Panc1 (cell line): Measurements from ENCODE around the gene PRR20G. TPM values are rescaled to one million over a fixed set of nuclear protein-coding genes. Genes with fewer than 3 reads are reported as not detected.

ENCODE experiments used
- ATAC-seq: fragments of 200-7000 bp; cut with Tn5 transposase; 2 replicates; pipeline ENCODE4 v1.9.1; 2020; ENCODE audit warnings: mild to moderate bottlenecking, moderate library complexity
- BruUV-seq: library from RNA; stranded (reverse); fragments of 400-500 nt; replicated peaks from 2 replicates; lab custom pipeline; 2021; lab: Mats Ljungman, UMichigan
- CTCF ChIA-PET: fragments of 300-600 bp; sonication (Branson Sonifier 250); formaldehyde crosslinking; loops from one replicate; lab custom pipeline; 2022; ENCODE audit warnings: antibody characterized with exemption; lab: Charles Lee
- POLR2A ChIA-PET: fragments of 300-600 bp; sonication (Branson Sonifier 250); formaldehyde crosslinking; loops from one replicate; lab custom pipeline; 2022; ENCODE audit warnings: antibody characterized with exemption; lab: Charles Lee
- DNase-seq: peaks from one replicate; pipeline ENCODE4 v3.0.0-alpha.2; 2010; ENCODE audit warnings: low read depth, low spot score
- H3K27ac ChIP-seq: 2 replicates; pipeline ENCODE4 v1.5.1; 2011; ENCODE audit warnings: mild to moderate bottlenecking, low read length, inconsistent platforms
- H3K27me3 ChIP-seq: fragments of 200-500 bp; sonication (Bioruptor generic); 2 replicates; pipeline ENCODE4 v1.6.0; 2014; ENCODE audit warnings: low read length, inconsistent platforms; ENCODE audit not compliant: control insufficient read depth, insufficient read depth
- H3K36me3 ChIP-seq: fragments of 200-500 bp; sonication (Bioruptor generic); 2 replicates; pipeline ENCODE4 v1.5.1; 2014; ENCODE audit warnings: inconsistent platforms, mild to moderate bottlenecking, low read length, moderate library complexity; ENCODE audit not compliant: control insufficient read depth, insufficient read depth
- H3K4me1 ChIP-seq: 2 replicates; pipeline ENCODE4 v1.5.1; 2011; ENCODE audit warnings: inconsistent platforms, mild to moderate bottlenecking, low read length, moderate library complexity; ENCODE audit not compliant: control insufficient read depth, insufficient read depth
- H3K4me3 ChIP-seq, 2 experiments: 2 replicates each; pipeline ENCODE4 v1.5.1; 2011 to 2012; ENCODE audit warnings: low read depth in 2 of 2, low read length in 2 of 2, mild to moderate bottlenecking in 2 of 2, inconsistent platforms in 1 of 2, moderate library complexity in 1 of 2
- H3K9me3 ChIP-seq: fragments of 200-500 bp; sonication (Bioruptor generic); 2 replicates; pipeline ENCODE4 v1.5.1; 2014; ENCODE audit warnings: low read depth, mild to moderate bottlenecking, inconsistent platforms, low read length, moderate library complexity; ENCODE audit not compliant: control insufficient read depth, insufficient read depth
- POLR2AphosphoS5 ChIP-seq: IDR thresholded peaks from 2 replicates; pipeline ENCODE4 v1.6.1; 2012; ENCODE audit warnings: mild to moderate bottlenecking, low read depth, low read length, moderate library complexity
- SIN3A ChIP-seq: IDR thresholded peaks from 2 replicates; pipeline ENCODE4 v1.6.1; 2012; ENCODE audit warnings: low read depth, mild to moderate bottlenecking, low read length, moderate library complexity, borderline replicate concordance; ENCODE audit not compliant: insufficient read depth
- TCF7L2 ChIP-seq: IDR thresholded peaks from 2 replicates; pipeline ENCODE4 v1.6.1; 2011; ENCODE audit warnings: mild to moderate bottlenecking, low read depth, low read length, inconsistent platforms
- in situ Hi-C: cut with HindIII; loops from 2 replicates; pipeline ENCODE4 v1.10.0; 2016; ENCODE audit warnings: low sequenced_read_pairs, low pct_unique_long_range_greater_than_20kb
- intact Hi-C: fragments of 100-400 bp; cut with micrococcal nuclease; formaldehyde crosslinking; loops from one replicate; pipeline ENCODE4 v1.10.0; 2022; ENCODE audit not compliant: unreplicated experiment
- total RNA-seq: library from RNA; stranded (reverse); gene quantifications from one replicate; pipeline ENCODE4 v1.2.1, GENCODE V29; 2021; ENCODE audit not compliant: unreplicated experiment
- TF ChIP-seq, protein P1 (sequence below), 2 experiments: IDR thresholded peaks; 2 replicates each; pipeline ENCODE4 v1.6.1; 2011 to 2012; ENCODE audit warnings: low read depth in 2 of 2, control low read depth in 1 of 2, low read length in 1 of 2, mild to moderate bottlenecking in 1 of 2, moderate library complexity in 1 of 2; ENCODE audit not compliant: insufficient read depth in 1 of 2
- TF ChIP-seq, protein P2 (sequence below): fragments of 450-650 bp; IDR thresholded peaks from 2 replicates; pipeline ENCODE4 v1.5.1; 2017; ENCODE audit warnings: mild to moderate bottlenecking

Gene PRR20G
- total RNA-seq, 1 experiment from 2014 or later, result not detected

DNA sequence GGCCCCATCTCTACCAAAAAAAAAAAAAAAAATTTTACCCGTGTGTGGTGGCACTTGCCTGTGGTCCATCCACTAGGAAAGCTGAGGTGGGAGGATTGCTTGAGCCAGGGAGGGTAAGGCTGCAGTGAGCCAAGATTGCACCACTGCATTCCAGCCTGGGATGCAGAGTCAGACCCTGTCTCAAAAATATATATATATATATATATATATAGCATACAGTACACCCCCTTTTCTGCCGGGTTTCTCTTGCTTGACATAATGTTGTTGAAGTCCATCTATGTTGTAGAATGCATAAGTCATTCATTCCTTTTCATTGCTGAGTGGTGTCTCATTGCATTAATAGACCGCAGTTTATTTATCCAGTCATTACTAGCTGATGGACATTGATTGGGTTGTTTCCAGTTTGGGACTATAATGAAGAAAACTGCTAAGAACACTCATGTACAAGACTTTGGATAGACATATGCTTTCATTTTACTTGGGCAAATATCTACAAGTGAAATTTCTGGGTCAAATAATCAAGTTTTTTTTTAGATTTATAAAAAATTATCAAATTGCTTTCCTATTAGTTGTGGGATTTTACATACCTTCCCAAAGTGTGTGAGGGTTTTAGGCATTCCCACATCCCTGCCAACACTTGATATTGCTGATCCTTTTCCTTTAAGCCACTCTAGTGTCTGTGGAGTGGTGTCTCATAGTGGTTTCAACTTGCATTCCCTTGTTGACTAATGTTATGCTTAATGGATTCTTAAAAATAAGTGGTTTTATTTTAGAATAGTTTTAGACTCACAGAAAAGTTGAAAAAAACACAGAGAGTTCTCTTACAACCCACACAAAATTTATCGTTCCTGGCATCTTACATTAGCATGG lies 2.1 kb upstream of the PRR20G start:
- no peaks in the 10 kb centered on the region for H3K36me3 ChIP-seq
- H3K27me3 ChIP-seq, result peaks cover 7% of the 10 kb centered on the region
- in situ Hi-C loops, result no loop called here
- no TSS peak for BruUV-seq
- no peaks in the 10 kb centered on the region; the same call in 1 of the 2 replicates for H3K4me1 ChIP-seq
- ChIA-PET CTCF (interaction anchor here (0.7 kb wide), 1 partner anchor 12 kb away, joined by 6 read pairs; no protein-coding TSS in a partner anchor), POLR2A (no interaction called here)
- DNase-seq, result no peak
- TF ChIP-seq POLR2AphosphoS5, result no peak
- TF ChIP-seq SIN3A, result no peak
- no peak overlapping the region for H3K4me3 ChIP-seq
- H3K27ac ChIP-seq, result no peak overlapping the region
- ATAC-seq, result no peak
- no peaks in the 10 kb centered on the region for H3K9me3 ChIP-seq
- intact Hi-C loops, result no loop called here

DNA sequence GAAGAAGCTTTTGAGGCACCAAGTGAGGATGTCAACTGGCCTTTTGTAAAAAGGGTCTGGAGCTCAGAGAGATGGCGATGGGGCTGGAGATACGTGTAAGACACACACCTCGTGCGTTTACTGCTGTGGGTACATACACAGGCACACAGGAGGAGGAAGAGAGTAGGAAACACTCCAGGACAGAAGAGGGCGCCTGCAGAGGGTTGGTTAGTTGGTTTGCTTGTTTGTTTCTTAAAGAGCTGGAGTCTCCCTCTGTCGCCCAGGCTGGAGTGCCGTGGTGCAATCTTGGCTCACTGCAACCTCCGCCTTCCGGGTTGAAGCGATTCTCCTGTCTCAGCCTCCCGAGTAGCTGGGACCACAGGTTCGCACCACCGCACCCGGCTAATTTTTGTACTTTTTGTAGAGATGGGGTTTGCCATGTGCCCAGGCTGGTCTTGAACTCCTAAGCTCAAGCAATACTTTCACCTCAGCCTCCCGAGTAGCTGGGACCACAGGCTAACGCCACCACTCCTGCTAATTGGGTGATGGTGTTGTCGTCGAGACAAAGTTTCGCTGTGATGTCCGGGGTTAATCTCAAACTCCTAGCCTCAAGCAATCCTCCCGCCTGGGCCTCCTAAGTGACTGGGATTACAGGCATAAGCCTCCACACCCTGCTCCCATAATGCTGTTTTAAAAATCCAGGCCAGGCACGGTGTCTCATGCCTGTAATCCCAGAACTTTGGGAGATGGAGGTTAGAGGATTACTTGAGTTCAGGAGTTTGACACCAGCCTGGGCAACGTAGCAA lies 1.3 kb upstream of the PRR20G start:
- ATAC-seq (peak; percentile 72), DNase-seq (no peak)
- BruUV-seq, result no TSS peak
- no peak overlapping the region for H3K27ac ChIP-seq
- ChIA-PET CTCF (interaction anchor here (0.7 kb wide), 1 partner anchor 13 kb away, joined by 6 read pairs; no protein-coding TSS in a partner anchor), POLR2A (no interaction called here)
- H3K36me3 ChIP-seq, result no peaks in the 10 kb centered on the region
- in situ Hi-C loops, result no loop called here
- H3K4me3 ChIP-seq, result no peak overlapping the region
- TF ChIP-seq TCF7L2 (no peak), POLR2AphosphoS5 (no peak), SIN3A (no peak)
- TF ChIP-seq, protein P1, sequence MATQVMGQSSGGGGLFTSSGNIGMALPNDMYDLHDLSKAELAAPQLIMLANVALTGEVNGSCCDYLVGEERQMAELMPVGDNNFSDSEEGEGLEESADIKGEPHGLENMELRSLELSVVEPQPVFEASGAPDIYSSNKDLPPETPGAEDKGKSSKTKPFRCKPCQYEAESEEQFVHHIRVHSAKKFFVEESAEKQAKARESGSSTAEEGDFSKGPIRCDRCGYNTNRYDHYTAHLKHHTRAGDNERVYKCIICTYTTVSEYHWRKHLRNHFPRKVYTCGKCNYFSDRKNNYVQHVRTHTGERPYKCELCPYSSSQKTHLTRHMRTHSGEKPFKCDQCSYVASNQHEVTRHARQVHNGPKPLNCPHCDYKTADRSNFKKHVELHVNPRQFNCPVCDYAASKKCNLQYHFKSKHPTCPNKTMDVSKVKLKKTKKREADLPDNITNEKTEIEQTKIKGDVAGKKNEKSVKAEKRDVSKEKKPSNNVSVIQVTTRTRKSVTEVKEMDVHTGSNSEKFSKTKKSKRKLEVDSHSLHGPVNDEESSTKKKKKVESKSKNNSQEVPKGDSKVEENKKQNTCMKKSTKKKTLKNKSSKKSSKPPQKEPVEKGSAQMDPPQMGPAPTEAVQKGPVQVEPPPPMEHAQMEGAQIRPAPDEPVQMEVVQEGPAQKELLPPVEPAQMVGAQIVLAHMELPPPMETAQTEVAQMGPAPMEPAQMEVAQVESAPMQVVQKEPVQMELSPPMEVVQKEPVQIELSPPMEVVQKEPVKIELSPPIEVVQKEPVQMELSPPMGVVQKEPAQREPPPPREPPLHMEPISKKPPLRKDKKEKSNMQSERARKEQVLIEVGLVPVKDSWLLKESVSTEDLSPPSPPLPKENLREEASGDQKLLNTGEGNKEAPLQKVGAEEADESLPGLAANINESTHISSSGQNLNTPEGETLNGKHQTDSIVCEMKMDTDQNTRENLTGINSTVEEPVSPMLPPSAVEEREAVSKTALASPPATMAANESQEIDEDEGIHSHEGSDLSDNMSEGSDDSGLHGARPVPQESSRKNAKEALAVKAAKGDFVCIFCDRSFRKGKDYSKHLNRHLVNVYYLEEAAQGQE (IDR thresholded peaks at IDR 0.05; ENCODE audit: insufficient read depth in 1 of 2, low read depth in 2 of 2, low read length in 1 of 2), result no peak
- TF ChIP-seq, protein P2, sequence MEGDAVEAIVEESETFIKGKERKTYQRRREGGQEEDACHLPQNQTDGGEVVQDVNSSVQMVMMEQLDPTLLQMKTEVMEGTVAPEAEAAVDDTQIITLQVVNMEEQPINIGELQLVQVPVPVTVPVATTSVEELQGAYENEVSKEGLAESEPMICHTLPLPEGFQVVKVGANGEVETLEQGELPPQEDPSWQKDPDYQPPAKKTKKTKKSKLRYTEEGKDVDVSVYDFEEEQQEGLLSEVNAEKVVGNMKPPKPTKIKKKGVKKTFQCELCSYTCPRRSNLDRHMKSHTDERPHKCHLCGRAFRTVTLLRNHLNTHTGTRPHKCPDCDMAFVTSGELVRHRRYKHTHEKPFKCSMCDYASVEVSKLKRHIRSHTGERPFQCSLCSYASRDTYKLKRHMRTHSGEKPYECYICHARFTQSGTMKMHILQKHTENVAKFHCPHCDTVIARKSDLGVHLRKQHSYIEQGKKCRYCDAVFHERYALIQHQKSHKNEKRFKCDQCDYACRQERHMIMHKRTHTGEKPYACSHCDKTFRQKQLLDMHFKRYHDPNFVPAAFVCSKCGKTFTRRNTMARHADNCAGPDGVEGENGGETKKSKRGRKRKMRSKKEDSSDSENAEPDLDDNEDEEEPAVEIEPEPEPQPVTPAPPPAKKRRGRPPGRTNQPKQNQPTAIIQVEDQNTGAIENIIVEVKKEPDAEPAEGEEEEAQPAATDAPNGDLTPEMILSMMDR, result peak; percentile 42
- no peaks in the 10 kb centered on the region; the same call in 1 of the 2 replicates for H3K4me1 ChIP-seq
- intact Hi-C loops, result no loop called here
- no peaks in the 10 kb centered on the region for H3K9me3 ChIP-seq
- H3K27me3 ChIP-seq, result peaks cover 3% of the 10 kb centered on the region
